KMS-11 (cell line): Measurements from ENCODE around the gene TRIM31.

Source experiments
- H2AFZ ChIP-seq: fragments of 200-600 bp; sonication (generic); 2 replicates; pipeline ENCODE4 v1.6.1; 2016; ENCODE audit warnings: antibody characterized with exemption, mixed run types, low read depth
- H3K27ac ChIP-seq: fragments of 200-600 bp; sonication (generic); 2 replicates; pipeline ENCODE4 v1.6.1; 2016; ENCODE audit warnings: mild to moderate bottlenecking, mixed run types
- H3K27me3 ChIP-seq: fragments of 200-600 bp; sonication (generic); 2 replicates; pipeline ENCODE4 v1.6.1; 2017; ENCODE audit warnings: mild to moderate bottlenecking, low read depth, mixed run types, moderate library complexity; ENCODE audit not compliant: insufficient read depth
- H3K36me3 ChIP-seq: fragments of 200-600 bp; sonication (generic); 2 replicates; pipeline ENCODE4 v1.6.1; 2017; ENCODE audit warnings: mild to moderate bottlenecking, mixed run types; ENCODE audit not compliant: insufficient read depth
- H3K4me1 ChIP-seq: fragments of 200-600 bp; sonication (generic); 2 replicates; pipeline ENCODE4 v1.6.1; 2016; ENCODE audit warnings: mild to moderate bottlenecking, low read depth, mixed run types; ENCODE audit not compliant: poor library complexity, severe bottlenecking
- H3K4me2 ChIP-seq: fragments of 200-600 bp; sonication (generic); 2 replicates; pipeline ENCODE4 v1.7.0; 2016; ENCODE audit warnings: mild to moderate bottlenecking, mixed run types
- H3K4me3 ChIP-seq: fragments of 200-600 bp; sonication (generic); IDR thresholded peaks from 2 replicates; pipeline ENCODE4 v1.6.1; 2017; ENCODE audit warnings: low read depth, low read length, mixed read lengths; ENCODE audit not compliant: insufficient read depth
- H3K79me2 ChIP-seq: fragments of 200-600 bp; sonication (generic); 2 replicates; pipeline ENCODE4 v1.6.1; 2016; ENCODE audit warnings: low read depth, mixed run types; ENCODE audit not compliant: insufficient read depth
- H3K9ac ChIP-seq: fragments of 200-600 bp; sonication (generic); 2 replicates; pipeline ENCODE4 v1.6.1; 2016; ENCODE audit warnings: mild to moderate bottlenecking, mixed run types
- H4K20me1 ChIP-seq: fragments of 200-600 bp; sonication (generic); 2 replicates; pipeline ENCODE4 v1.6.1; 2016; ENCODE audit warnings: mild to moderate bottlenecking, mixed run types; ENCODE audit not compliant: insufficient read depth
- TF ChIP-seq, protein P1 (sequence below): fragments of 200-600 bp; sonication (generic); conservative IDR thresholded peaks from 2 replicates; pipeline ENCODE4 v1.6.1; 2017; ENCODE audit warnings: low read depth, mild to moderate bottlenecking, antibody characterized with exemption, low read length, moderate library complexity, mixed read lengths

TRIM31 gene, protein sequence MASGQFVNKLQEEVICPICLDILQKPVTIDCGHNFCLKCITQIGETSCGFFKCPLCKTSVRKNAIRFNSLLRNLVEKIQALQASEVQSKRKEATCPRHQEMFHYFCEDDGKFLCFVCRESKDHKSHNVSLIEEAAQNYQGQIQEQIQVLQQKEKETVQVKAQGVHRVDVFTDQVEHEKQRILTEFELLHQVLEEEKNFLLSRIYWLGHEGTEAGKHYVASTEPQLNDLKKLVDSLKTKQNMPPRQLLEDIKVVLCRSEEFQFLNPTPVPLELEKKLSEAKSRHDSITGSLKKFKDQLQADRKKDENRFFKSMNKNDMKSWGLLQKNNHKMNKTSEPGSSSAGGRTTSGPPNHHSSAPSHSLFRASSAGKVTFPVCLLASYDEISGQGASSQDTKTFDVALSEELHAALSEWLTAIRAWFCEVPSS

DNA sequence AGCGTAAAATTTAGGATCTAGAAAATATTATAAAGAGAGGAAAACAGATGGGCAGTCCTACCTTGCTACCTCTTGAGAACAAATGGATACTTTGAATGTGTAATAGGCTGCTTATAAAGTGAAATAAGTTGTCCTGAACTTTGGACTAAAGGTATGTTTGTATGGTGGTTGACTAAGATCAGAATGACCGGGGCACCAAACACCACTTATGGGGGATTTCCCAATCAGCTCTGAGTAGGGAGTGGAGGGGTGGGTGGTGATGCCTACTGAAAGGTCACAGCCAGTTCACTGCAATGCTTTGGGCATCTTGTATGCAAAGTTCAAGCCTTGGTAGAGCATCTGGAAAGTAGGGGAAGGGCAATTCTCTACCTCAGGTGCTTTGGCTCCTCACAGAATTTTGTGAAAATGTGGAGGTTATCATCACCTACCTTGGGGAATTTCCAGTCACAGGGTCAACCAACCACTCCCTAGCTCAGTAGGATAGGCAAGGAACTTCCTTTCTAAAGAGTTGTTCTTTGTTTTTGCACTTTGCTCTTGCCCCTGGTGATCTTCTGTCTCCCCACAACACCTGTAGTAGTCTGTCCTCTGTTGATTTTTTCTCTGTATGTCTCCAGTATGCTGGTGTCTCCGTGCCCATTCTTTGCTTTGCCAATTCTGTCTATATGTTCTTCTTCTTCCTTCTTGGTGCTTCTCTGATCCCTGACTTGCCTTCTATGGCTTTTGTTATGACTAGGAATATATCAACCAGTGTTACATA, at the start of gene TRIM31:
TRIM31 (minus strand) TSS at position 88 of the 757 bp plus-strand sequence. CDS start 285 bp downstream, outside the sequence.
- Histone ChIP-seq H3K4me1 (peaks cover 50% of the 10 kb centered on the region), H3K27me3 (no peaks in the 10 kb centered on the region), H3K79me2 (no peaks in the 10 kb centered on the region), H3K4me3 (no peak within 1 kb of the TSS), H3K36me3 (no peaks in the 10 kb centered on the region), H2AFZ (no peak within 1 kb of the TSS), H3K27ac (peak within 1 kb of the TSS; percentile 32; the same call in 1 of the 2 replicates), H3K9ac (no peak within 1 kb of the TSS), H3K4me2 (peak within 1 kb of the TSS; percentile 91), H4K20me1 (no peaks in the 10 kb centered on the region)
- TF ChIP-seq, protein P1, sequence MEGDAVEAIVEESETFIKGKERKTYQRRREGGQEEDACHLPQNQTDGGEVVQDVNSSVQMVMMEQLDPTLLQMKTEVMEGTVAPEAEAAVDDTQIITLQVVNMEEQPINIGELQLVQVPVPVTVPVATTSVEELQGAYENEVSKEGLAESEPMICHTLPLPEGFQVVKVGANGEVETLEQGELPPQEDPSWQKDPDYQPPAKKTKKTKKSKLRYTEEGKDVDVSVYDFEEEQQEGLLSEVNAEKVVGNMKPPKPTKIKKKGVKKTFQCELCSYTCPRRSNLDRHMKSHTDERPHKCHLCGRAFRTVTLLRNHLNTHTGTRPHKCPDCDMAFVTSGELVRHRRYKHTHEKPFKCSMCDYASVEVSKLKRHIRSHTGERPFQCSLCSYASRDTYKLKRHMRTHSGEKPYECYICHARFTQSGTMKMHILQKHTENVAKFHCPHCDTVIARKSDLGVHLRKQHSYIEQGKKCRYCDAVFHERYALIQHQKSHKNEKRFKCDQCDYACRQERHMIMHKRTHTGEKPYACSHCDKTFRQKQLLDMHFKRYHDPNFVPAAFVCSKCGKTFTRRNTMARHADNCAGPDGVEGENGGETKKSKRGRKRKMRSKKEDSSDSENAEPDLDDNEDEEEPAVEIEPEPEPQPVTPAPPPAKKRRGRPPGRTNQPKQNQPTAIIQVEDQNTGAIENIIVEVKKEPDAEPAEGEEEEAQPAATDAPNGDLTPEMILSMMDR = no peak

DNA sequence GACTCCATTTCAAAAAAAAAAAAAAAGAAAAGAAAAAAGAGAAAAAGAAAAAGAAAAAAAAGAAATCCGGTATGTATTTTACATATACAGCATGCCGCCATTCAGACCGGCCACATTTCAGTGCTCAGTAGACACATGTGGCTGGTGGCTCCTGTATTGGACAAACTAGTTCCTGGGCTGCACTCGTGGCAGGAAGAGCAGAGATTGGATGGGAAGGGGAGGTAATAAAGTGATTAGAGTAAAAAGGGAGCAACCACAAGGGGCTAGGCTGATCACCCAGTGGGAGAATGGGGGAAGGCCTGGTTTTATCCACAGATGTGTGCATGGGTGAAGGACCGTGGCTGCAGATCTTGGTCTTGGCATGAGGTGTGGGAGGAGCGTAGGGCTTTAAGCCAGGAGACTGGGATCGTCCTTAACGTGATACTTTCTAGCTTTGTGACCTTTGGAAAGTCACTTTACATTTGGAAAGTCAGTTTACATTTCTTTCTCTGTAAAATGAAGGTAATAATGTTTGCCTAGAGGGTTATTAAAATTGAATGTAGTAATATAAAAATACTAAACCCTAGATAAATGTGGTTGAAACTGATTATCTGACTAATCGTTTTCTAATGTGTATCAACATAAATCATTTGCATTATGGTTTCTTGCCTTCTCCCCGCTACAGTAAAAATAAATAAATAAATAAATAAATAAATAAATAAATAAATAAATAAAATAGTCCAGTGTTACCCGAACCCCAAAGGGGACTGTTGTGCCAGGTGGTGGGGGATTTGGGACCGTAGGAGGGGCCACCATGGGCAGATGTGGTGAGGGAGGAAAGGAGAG, 49.6 kb upstream of the TRIM31 start:
- Histone ChIP-seq H2AFZ (no peak overlapping the region), H3K4me1 (no peaks in the 10 kb centered on the region), H3K36me3 (no peaks in the 10 kb centered on the region)

DNA sequence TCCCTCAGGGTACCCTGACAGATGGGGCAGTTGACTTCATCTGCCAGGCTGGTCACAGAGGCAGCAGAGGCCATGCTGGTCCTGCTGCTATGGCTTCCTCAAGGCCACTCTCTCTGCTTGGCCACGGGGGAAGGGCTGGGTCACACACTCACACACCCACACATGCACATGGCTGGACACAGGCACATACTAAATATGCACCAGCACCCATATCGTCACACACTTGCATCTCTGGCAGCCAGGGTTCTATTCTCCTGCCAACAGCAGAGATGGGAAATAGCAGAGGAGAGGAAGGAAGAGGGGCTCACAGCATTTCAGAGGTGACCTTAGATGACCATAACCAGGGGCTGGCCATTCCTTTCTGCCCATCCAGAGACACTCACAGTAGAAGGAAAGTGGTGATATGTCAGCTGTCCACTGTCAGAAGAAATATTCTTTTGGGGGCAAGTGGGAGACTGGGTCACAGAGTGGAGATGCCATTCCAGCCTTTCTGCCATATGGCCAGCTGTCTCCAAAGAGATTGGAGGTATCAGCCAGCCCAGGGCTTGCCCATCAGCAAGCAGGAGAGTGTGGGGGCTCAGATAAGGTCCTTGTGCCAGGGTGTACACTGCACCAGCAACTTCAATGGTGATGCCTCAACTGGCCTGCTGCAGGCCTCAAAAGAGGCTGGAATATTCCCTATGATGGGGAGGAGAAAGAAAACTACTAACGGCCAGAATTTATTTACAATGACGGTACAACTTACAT, 48.1 kb upstream of the TRIM31 start, which contains the start of gene TRIM10:
TRIM10 (minus strand) TSS at position 427 of the 747 bp plus-strand sequence; CDS start at position 74, 353 bp downstream.
- Histone ChIP-seq H4K20me1 (no peaks in the 10 kb centered on the region), H3K4me2 (no peak within 1 kb of the TSS), H3K36me3 (no peaks in the 10 kb centered on the region), H3K4me3 (no peak within 1 kb of the TSS), H3K27ac (no peak within 1 kb of the TSS), H3K79me2 (no peaks in the 10 kb centered on the region), H3K27me3 (no peaks in the 10 kb centered on the region), H3K4me1 (peaks cover 3% of the 10 kb centered on the region), H3K9ac (no peak within 1 kb of the TSS), H2AFZ (no peak within 1 kb of the TSS)
- TF ChIP-seq, protein P1 = no peak

More for the DNA sequence above, 49.6 kb upstream of the TRIM31 start:
- H3K79me2 ChIP-seq = no peaks in the 10 kb centered on the region
- H3K4me3 ChIP-seq = no peak overlapping the region
- TF ChIP-seq, protein P1 = no peak
- no peak overlapping the region for H3K4me2 ChIP-seq
- no peak overlapping the region for H3K27ac ChIP-seq
- no peaks in the 10 kb centered on the region for H3K27me3 ChIP-seq
- H3K9ac ChIP-seq = no peak overlapping the region
- H4K20me1 ChIP-seq = no peaks in the 10 kb centered on the region
